ENCODE data around the gene ARID1B. TPM values are rescaled to one million over a fixed set of nuclear protein-coding genes. Genes with fewer than 3 reads are reported as not detected.
A peak's percentile ranks its signal among the peaks of the same experiment; 100 is the strongest.

The ARID1B gene
- polyA plus RNA-seq, 5 donors = 76.6 to 100 (median 83.2) TPM

- peak; percentile 60 to 70 for DNase-seq
Measured at GRCh38 chr6:157047951-157048350, 270.8 kb downstream of the ARID1B start.

DNA sequence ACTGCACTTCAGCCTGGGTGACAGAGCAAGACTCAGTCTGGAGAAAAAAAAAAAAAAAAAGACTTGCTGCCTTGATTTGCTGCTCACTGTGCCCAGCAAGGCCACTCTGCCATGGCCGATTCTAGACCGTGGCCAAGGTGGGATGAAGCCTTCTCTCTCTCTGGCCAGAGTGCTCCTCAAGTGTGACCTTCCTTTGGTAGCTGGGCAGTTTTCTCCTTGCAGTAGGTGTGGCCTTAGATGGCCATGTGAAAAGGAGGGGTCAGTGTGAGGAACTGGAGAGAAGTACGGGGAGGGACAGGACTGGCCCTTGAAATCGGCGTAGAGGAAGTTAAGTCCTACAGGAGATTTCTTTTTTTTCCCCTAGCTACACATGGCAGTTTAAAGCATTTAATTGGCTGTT, 272.0 kb downstream of the ARID1B start:
- DNase-seq = no peak

- DNase-seq = no peak
Measured at GRCh38 chr6:157050537-157051265, 273.5 kb downstream of the ARID1B start.

DNA sequence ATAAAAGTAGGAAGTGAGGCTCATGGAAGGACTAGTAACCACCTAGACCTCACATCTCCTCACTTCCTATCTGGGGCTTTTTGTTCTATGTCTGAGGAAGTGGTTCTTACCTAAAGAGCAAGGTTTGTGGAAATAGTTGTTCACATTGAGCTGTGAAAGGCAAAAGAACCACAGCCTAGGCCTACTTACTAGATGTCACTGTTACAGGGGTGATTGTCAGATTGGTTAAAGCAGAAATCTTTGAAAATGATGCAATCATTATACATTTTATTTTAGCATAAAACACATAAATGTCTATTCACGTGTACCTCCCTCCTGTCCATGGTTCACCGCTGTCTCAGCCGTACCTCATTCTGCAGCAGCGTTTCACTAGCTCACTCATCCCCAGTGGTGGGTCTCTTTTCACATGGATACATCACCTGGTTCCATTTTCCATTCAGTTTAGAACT, 277.4 kb downstream of the ARID1B start:
- no peak for DNase-seq

- no peak for DNase-seq
Measured at GRCh38 chr6:157055863-157056262, 278.7 kb downstream of the ARID1B start.

GRCh38 chr6:157056275-157056674, 279.1 kb downstream of the ARID1B start:
- no peak for DNase-seq

GRCh38 chr6:157058574-157058973, 281.4 kb downstream of the ARID1B start:
- DNase-seq = no peak

- no peak for DNase-seq
Measured at GRCh38 chr6:157059781-157060180, 282.6 kb downstream of the ARID1B start.

- DNase-seq = no peak
Measured at GRCh38 chr6:157060440-157060952, 283.3 kb downstream of the ARID1B start.

- no peak for DNase-seq
Measured at GRCh38 chr6:157061770-157062594, 284.8 kb downstream of the ARID1B start.

GRCh38 chr6:157063176-157063905, 286.2 kb downstream of the ARID1B start:
- DNase-seq = no peak

DNA sequence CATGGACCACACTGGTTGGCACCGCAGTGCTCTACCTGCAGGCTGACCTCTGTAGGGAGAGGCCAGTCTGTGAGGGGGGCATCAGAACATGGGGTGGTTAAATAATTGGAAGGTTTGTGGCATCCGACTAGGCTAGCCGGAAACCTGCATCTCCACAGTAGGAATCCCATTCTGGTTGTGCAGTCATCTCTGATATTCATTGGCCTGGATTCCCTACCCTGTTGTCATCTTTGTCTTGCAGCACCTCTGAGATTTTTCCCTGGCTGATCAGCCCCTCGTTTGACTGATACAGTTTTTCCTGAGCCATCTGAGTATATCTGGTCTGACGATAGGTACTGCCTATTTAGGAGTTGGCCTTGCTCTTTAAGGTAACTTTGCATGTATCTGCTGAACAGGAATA, 286.7 kb downstream of the ARID1B start:
- no peak for DNase-seq

- DNase-seq = no peak
Measured at GRCh38 chr6:157064502-157064901, 287.3 kb downstream of the ARID1B start.

GRCh38 chr6:157065366-157065765, 288.2 kb downstream of the ARID1B start:
- no peak for DNase-seq

- no peak for DNase-seq
Measured at GRCh38 chr6:157066781-157067491, 289.8 kb downstream of the ARID1B start.

DNA sequence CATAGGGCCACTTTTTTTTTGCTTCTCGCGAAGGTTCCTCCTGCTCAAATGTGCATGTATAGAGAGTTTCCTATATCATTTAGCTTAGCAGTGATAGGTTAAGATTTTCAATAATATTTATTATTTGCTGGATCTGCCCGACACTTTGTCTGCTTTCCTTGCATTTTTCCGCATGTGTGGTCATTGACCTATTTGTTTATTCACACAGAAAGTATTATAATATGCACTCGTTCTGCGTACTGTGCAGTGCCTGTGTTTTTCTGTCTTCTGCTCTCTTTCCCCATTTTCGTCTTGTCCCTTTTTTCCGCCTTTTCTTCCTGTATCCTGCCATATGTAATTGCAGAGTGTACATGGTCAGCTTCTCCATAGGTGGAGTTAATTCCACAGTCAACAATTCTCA, 290.3 kb downstream of the ARID1B start:
- DNase-seq = no peak

GRCh38 chr6:157068691-157069324, 291.6 kb downstream of the ARID1B start:
- DNase-seq = no peak

DNA sequence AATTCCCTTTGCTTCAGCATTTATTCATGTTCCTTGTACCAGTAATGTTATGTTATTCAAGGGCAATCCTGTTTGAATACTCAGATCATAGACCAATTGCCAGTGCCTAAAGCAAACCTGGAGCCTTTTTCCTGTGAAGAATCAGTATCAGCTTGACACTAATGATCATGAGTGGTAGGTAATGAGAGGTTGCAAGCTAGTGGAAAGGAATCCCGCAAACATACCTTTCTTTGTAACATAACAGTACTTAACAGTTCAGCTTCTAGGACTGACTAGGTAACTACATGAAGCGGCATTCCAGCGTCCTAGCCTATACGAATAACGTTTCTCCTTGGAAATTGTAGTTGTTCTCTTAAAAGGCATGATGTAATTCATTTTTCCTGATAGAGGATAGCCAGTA, 292.4 kb downstream of the ARID1B start:
- no peak for DNase-seq

DNA sequence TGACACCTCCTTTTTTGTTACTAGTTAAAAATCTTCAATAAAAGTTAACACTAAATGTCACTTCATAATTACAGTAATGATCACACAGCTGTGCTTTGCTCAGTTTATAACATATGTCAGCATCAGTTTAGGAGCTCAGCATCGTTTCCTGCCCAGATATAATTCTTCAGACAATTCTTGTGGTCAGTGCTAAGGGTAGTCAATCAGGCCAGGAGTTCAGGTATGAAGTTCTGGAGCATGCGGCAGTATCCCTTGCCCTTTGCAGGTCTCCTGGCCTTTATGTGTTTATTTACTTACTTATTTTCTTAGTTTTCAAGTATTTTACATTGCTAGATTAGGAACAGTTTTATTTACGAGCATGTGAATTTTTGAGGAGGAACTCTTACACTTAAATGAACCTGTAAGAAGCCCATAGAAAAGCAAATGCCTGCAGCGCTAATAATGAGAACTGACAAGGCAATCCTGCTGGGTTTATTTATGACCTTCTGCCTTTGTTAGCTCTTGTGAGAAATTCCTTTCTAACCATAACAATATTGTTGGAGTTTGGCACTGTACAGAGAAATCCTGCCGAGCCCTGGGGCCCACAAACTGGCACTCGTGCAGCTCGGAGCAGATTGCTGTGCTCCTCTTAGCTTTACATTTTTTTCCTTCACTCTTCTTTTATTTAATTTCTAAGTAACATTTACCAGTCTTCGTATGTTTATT, 293.4 kb downstream of the ARID1B start:
- no peak for DNase-seq

- DNase-seq = no peak
Measured at GRCh38 chr6:157072128-157072527, 294.9 kb downstream of the ARID1B start.

Data from right lung (tissue), 5 donors.